Measurements from ENCODE around the gene TXNL4A.

GRCh38 chr18:79944126-79944731 lies 44.1 kb downstream of the TXNL4A start:
- no peak for TF ChIP-seq EZH2phosphoT487 (conservative IDR thresholded peaks at IDR 0.05; ENCODE audit: low read length)
- TF ChIP-seq, protein P1, sequence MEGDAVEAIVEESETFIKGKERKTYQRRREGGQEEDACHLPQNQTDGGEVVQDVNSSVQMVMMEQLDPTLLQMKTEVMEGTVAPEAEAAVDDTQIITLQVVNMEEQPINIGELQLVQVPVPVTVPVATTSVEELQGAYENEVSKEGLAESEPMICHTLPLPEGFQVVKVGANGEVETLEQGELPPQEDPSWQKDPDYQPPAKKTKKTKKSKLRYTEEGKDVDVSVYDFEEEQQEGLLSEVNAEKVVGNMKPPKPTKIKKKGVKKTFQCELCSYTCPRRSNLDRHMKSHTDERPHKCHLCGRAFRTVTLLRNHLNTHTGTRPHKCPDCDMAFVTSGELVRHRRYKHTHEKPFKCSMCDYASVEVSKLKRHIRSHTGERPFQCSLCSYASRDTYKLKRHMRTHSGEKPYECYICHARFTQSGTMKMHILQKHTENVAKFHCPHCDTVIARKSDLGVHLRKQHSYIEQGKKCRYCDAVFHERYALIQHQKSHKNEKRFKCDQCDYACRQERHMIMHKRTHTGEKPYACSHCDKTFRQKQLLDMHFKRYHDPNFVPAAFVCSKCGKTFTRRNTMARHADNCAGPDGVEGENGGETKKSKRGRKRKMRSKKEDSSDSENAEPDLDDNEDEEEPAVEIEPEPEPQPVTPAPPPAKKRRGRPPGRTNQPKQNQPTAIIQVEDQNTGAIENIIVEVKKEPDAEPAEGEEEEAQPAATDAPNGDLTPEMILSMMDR (IDR thresholded peaks at IDR 0.05; ENCODE audit: insufficient read depth, low read length, poor library complexity, severe bottlenecking) = no peak

Data from SU-DHL-6 (cell line).